Activated B cell treated with CpG ODN at 0.5 μM for 24 hours (primary cell): ENCODE data around the gene RALBP1. TPM values are rescaled to one million over a fixed set of nuclear protein-coding genes. Genes with fewer than 3 reads are reported as not detected.

ENCODE experiments used
- ATAC-seq: fragments of 200-7000 bp; cut with Tn5 transposase; one replicate; pipeline ENCODE4 v1.10.0; 2021; ENCODE audit warnings: low read depth, mild to moderate bottlenecking, moderate library complexity
- CTCF ChIA-PET: fragments of 350-600 bp; sonication (Branson Sonifier 250); formaldehyde crosslinking; loops from one replicate; lab custom pipeline; 2021; ENCODE audit warnings: antibody characterized with exemption; lab: Charles Lee
- POLR2A ChIA-PET: fragments of 350-600 bp; sonication (Branson Sonifier 250); formaldehyde crosslinking; loops from one replicate; lab custom pipeline; 2021; ENCODE audit warnings: antibody characterized with exemption; lab: Charles Lee
- DNase-seq: peaks from one replicate; pipeline ENCODE4 v3.0.0; 2022
- H3K27ac Mint-ChIP-seq: one replicate; pipeline ENCODE4 v1.8.0; 2020; ENCODE audit warnings: mixed read lengths
- H3K27me3 Mint-ChIP-seq: one replicate; pipeline ENCODE4 v1.8.0; 2021; ENCODE audit warnings: mixed read lengths
- H3K36me3 Mint-ChIP-seq: one replicate; pipeline ENCODE4 v1.8.0; 2021; ENCODE audit warnings: low read depth, mixed read lengths
- H3K4me1 Mint-ChIP-seq: one replicate; pipeline ENCODE4 v1.8.0; 2021; ENCODE audit warnings: mixed read lengths
- H3K4me3 Mint-ChIP-seq: one replicate; pipeline ENCODE4 v1.8.0; 2020; ENCODE audit warnings: mild to moderate bottlenecking, mixed read lengths
- H3K9me3 Mint-ChIP-seq: one replicate; pipeline ENCODE4 v1.8.0; 2020; ENCODE audit warnings: mixed read lengths
- intact Hi-C: fragments of 100-400 bp; cut with micrococcal nuclease; formaldehyde crosslinking; loops from one replicate; pipeline ENCODE4 v1.15.1; 2024
- total RNA-seq: library from RNA; stranded (reverse); gene quantifications from 2 replicates; pipeline ENCODE4 v1.2.3, GENCODE V29; 2022
- TF ChIP-seq, protein P1 (sequence below): fragments of 200-600 bp; IDR thresholded peaks from one replicate; pipeline ENCODE4 v1.8.0; 2022; ENCODE audit warnings: antibody characterized with exemption, mild to moderate bottlenecking

Gene RALBP1
- total RNA-seq, 1 donor from 2014 or later: 32.7 TPM

DNA sequence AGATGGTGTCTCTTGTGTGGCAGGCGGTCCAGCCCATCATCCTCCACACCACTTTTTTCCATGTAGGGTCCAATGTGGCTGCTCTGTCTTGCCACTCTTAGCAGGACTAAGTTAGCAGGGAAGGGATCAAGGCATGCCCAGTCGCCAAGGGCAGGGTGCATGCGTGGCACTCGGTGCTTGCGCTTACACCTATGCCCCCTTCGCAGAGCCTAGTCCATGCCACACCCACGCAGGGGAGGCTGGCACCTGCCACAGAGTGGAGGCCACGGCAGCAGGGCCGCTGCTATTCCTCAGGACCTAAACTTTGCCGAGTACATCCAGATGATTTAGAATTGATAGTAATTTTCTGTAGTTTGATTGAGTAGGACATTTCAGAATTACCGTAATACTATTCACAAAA lies 59.5 kb downstream of the RALBP1 start:
- Mint-ChIP-seq H3K4me3 (no peak overlapping the region), H3K4me1 (no peaks in the 10 kb centered on the region), H3K36me3 (peaks cover 79% of the 10 kb centered on the region), H3K9me3 (no peaks in the 10 kb centered on the region), H3K27ac (no peak overlapping the region), H3K27me3 (no peaks in the 10 kb centered on the region)
- no peak for ATAC-seq
- intact Hi-C loops: no loop called here
- no peak for DNase-seq
- TF ChIP-seq, protein P1, sequence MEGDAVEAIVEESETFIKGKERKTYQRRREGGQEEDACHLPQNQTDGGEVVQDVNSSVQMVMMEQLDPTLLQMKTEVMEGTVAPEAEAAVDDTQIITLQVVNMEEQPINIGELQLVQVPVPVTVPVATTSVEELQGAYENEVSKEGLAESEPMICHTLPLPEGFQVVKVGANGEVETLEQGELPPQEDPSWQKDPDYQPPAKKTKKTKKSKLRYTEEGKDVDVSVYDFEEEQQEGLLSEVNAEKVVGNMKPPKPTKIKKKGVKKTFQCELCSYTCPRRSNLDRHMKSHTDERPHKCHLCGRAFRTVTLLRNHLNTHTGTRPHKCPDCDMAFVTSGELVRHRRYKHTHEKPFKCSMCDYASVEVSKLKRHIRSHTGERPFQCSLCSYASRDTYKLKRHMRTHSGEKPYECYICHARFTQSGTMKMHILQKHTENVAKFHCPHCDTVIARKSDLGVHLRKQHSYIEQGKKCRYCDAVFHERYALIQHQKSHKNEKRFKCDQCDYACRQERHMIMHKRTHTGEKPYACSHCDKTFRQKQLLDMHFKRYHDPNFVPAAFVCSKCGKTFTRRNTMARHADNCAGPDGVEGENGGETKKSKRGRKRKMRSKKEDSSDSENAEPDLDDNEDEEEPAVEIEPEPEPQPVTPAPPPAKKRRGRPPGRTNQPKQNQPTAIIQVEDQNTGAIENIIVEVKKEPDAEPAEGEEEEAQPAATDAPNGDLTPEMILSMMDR: no peak
- ChIA-PET POLR2A (no interaction called here), CTCF (no interaction called here)

DNA sequence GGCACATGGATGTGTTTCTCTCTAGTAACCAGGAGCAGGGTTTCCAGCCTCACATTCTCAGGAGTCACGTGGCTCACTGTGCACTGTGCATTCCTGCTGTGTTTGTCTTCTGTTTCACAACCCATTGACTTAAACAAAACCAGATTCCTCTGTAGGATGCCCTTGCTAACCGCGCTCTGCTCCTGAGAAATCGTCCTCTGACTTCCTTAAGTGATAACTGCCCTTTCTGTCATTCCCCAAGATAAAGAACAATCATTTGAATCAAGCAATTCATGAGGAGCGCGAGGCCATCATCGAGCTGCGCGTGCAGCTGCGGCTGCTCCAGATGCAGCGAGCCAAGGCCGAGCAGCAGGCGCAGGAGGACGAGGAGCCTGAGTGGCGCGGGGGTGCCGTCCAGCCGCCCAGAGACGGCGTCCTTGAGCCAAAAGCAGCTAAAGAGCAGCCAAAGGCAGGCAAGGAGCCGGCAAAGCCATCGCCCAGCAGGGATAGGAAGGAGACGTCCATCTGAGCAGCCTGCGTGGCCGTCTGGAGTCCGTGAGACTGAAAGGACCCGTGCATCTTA lies 60.2 kb downstream of the RALBP1 start:
- Mint-ChIP-seq H3K27ac (no peak overlapping the region), H3K27me3 (no peaks in the 10 kb centered on the region), H3K4me3 (no peak overlapping the region), H3K4me1 (no peaks in the 10 kb centered on the region), H3K9me3 (no peaks in the 10 kb centered on the region), H3K36me3 (peaks cover 73% of the 10 kb centered on the region)
- no peak for ATAC-seq
- ChIA-PET CTCF (no interaction called here), POLR2A (no interaction called here)
- intact Hi-C loops: no loop called here
- DNase-seq: no peak
- TF ChIP-seq, protein P1: no peak

DNA sequence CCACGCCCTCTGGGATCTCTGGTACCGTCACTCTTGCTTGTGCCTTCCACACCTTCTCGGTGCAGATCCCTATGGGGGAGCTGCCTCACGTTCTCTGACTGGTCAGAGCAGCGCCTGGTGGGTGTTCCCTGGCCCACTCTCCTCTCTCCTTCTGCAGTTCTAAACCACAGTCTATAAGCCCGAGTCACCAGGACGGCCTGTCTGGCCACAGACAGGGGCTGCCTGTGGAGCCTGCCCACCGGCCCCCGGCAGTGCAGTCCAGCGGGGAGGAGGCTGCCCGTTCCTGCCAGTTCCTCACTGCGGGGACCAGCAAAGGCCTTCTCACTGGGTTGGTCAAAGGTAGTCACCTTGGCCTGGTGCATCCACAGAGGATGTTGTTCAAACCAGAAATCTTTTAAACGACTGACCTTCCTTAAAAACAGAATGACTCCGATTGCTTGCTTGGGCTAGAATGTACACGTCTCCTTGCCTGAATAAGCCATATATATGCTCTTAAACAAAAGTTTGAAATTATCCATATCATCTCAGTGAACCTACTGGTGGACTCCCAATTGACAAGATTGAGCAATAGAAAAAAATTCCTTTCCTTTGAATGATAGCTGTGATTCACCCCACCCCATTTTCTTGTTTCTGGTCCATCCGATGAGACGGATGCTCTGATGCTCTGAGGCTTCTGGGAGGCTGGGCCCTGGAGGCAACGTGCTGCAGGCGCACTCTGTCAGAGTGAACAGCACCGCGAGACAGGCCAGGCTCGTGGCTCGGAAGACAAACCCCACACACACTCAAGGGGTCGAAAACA lies 61.2 kb downstream of the RALBP1 start:
- H3K27ac Mint-ChIP-seq: no peak overlapping the region
- H3K36me3 Mint-ChIP-seq: peaks cover 65% of the 10 kb centered on the region
- ChIA-PET POLR2A (no interaction called here), CTCF (no interaction called here)
- no peaks in the 10 kb centered on the region for H3K4me1 Mint-ChIP-seq
- DNase-seq: no peak
- H3K9me3 Mint-ChIP-seq: no peaks in the 10 kb centered on the region
- TF ChIP-seq, protein P1: no peak
- no peaks in the 10 kb centered on the region for H3K27me3 Mint-ChIP-seq
- no peak overlapping the region for H3K4me3 Mint-ChIP-seq
- no peak for ATAC-seq
- intact Hi-C loops: no loop called here

DNA sequence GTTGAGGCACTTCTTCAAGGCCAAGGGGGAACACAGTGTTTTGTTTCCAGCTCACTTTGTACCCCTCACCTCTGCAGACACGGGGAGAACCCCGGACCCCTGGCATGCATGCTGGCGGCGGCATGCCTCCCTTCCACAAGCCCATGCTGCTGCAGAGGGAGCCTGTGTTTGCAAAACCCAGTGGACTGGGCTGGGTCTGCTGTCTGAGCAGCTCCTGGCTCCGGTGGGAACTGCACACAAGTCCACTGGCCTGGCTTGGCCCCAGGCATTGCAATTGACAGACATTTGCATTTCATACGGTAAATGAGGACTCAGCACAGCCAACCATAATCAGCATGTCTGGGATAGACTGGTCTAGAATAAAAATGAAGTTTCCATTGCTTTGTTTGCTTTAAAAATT lies 62.4 kb downstream of the RALBP1 start:
- Mint-ChIP-seq H3K36me3 (peaks cover 58% of the 10 kb centered on the region), H3K27ac (no peak overlapping the region), H3K4me3 (no peak overlapping the region), H3K4me1 (no peaks in the 10 kb centered on the region), H3K27me3 (no peaks in the 10 kb centered on the region), H3K9me3 (no peaks in the 10 kb centered on the region)
- intact Hi-C loops: no loop called here
- POLR2A ChIA-PET: no interaction called here
- TF ChIP-seq, protein P1: no peak
- no peak for ATAC-seq
- DNase-seq: no peak
- CTCF ChIA-PET: no interaction called here

DNA sequence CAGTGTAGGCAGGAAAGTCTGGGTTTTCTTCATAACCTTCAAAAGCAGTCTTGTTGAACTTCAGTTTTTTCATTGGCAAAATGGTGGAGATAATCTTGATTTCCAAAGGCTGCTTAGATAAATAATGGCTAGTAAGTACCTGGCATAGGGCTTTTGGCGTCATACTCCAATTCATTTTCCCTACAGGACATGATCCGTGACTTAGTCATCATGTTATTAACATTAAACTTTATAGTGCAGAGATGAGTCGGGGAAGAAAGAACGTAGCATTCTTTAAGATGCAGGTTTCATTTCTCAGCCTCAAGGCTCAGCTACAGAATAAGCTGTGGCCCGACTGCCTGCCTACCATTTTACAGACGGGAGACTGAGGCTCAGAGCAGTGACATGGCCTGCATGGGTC lies 64.0 kb downstream of the RALBP1 start:
- no peaks in the 10 kb centered on the region for H3K27me3 Mint-ChIP-seq
- CTCF ChIA-PET: no interaction called here
- H3K4me1 Mint-ChIP-seq: no peaks in the 10 kb centered on the region
- H3K36me3 Mint-ChIP-seq: peaks cover 45% of the 10 kb centered on the region
- ATAC-seq (no peak), DNase-seq (no peak)
- intact Hi-C loops: no loop called here
- H3K27ac Mint-ChIP-seq: no peak overlapping the region
- TF ChIP-seq, protein P1: no peak
- POLR2A ChIA-PET: no interaction called here
- H3K9me3 Mint-ChIP-seq: no peaks in the 10 kb centered on the region
- no peak overlapping the region for H3K4me3 Mint-ChIP-seq
